ENCODE measurements around the gene LUZP1.

DNA sequence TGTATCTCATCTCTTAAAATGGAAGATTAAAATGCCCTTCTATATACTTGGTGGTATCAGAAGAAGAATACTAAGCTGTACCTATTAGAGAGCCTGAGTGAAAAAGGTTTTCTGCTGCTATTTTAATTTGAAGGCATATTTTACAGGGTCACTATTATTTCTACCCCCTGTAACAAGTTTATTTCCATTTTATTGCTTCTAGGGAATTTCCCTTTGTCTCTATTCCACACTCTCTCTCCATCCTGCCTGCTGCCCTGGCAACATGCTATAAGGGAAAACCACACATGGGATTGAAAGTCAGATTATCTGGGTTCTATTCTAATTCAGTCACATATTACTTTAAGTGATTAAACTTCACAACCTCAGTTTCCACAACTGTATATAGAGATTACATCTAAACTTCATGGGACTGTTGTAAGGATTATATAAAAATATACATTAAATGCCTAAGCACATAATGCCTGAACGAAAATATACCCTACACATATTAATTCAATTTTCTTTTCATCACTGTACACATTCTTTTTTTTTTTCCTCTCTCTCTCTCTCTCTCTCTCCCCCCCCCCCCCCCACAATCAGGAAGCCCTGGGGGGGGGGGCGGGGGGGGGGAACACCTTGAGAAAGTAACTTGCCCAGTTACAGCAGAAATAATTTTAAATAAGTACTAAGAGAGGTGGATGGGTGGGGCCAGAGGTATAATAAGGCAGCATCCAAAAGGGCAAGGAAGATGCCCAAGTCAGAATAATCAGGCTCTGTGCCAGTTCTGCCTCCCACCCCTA lies 51.5 kb downstream of the LUZP1 start:
- TF ChIP-seq, protein P1, sequence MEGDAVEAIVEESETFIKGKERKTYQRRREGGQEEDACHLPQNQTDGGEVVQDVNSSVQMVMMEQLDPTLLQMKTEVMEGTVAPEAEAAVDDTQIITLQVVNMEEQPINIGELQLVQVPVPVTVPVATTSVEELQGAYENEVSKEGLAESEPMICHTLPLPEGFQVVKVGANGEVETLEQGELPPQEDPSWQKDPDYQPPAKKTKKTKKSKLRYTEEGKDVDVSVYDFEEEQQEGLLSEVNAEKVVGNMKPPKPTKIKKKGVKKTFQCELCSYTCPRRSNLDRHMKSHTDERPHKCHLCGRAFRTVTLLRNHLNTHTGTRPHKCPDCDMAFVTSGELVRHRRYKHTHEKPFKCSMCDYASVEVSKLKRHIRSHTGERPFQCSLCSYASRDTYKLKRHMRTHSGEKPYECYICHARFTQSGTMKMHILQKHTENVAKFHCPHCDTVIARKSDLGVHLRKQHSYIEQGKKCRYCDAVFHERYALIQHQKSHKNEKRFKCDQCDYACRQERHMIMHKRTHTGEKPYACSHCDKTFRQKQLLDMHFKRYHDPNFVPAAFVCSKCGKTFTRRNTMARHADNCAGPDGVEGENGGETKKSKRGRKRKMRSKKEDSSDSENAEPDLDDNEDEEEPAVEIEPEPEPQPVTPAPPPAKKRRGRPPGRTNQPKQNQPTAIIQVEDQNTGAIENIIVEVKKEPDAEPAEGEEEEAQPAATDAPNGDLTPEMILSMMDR (IDR thresholded peaks at IDR 0.05; ENCODE audit: low read depth, low read length): no peak
- no peak for TF ChIP-seq POLR2A (IDR thresholded peaks at IDR 0.05; ENCODE audit: extremely low read depth, insufficient read length)
- TF ChIP-seq, protein P2, sequence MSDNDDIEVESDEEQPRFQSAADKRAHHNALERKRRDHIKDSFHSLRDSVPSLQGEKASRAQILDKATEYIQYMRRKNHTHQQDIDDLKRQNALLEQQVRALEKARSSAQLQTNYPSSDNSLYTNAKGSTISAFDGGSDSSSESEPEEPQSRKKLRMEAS (IDR thresholded peaks at IDR 0.05; ENCODE audit: low read depth, low read length): no peak

Data from NB4 (cell line).